ENCODE measurements around the gene TEX48. TPM values are rescaled to one million over a fixed set of nuclear protein-coding genes. Genes with fewer than 3 reads are reported as not detected.

TEX48 gene
- total RNA-seq, 1 experiment from 2014 or later, result not detected

DNA sequence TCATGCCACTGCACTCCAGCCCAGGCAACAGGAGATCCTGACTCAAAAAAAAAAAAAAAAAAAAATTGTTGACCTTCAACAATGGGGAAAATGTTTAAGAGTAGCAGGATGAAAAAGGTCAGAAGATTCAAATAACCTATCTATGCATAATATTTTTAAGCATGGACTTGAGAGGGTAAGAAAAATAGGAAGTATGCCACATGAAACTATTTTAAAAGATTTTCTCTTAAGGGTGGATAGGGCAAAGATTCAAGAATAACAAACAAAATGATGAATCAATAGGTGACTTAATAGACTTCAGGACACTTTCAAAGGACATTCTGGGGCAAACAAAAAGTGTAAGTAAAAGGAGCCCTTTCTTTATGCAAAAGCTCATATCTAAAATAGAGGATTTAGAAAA is 3.2 kb downstream of the TEX48 start:
- Mint-ChIP-seq H3K4me3 (ENCODE audit: unreplicated experiment) (no peak overlapping the region), H3K27me3 (ENCODE audit: insufficient read depth, unreplicated experiment) (peaks cover 9% of the 10 kb centered on the region)
- H3K9me3 ChIP-seq, result no peaks in the 10 kb centered on the region

DNA sequence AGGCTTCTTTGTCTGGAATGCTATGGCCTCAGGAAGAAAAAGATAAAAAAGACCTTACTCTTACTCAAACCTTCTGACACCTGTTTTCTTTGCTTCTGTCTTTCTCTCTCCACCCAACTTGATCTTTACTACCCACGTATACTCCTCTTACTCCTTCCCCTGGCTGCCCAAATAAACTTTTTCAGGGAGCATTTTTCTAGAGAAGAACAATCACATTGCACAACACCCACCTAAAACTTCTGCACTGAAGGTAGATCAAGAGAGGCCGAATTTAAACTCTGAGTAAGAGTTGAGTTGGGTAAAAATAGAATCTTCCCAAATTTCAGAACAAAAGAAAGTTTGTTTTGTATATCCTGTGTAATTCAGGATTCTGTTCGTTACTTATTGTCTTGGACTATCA is 3.9 kb downstream of the TEX48 start:
- no peaks in the 10 kb centered on the region for H3K9me3 Mint-ChIP-seq (ENCODE audit: unreplicated experiment)
- ChIA-PET POLR2A (no interaction called here), CTCF (interaction anchor here (0.9 kb wide), 1 partner anchor 386 kb away, joined by 4 read pairs; no protein-coding TSS in a partner anchor)
- BruUV-seq (replicated peaks), result no TSS peak
- H3K27ac Mint-ChIP-seq (ENCODE audit: unreplicated experiment), result no peak overlapping the region
- intact Hi-C loops (cut with micrococcal nuclease; ENCODE audit: unreplicated experiment), result no loop called here
- no peak overlapping the region for H3K4me3 Mint-ChIP-seq (ENCODE audit: unreplicated experiment)
- Histone ChIP-seq H3K9me3 (no peaks in the 10 kb centered on the region), H3K4me1 (no peaks in the 10 kb centered on the region; the same call in 1 of the 2 replicates), H3K27me3 (replicated peaks; ENCODE audit: control insufficient read depth, insufficient read depth, low read length) (no peaks in the 10 kb centered on the region), H3K36me3 (ENCODE audit: control insufficient read depth, insufficient read depth, low read length) (no peaks in the 10 kb centered on the region), H3K4me3 (ENCODE audit: low read depth, low read length) (no peak overlapping the region)
- H3K36me3 Mint-ChIP-seq (ENCODE audit: insufficient read depth, unreplicated experiment), result no peaks in the 10 kb centered on the region
- DNase-seq, result no peak
- H3K27me3 Mint-ChIP-seq (ENCODE audit: insufficient read depth, unreplicated experiment), result peaks cover 9% of the 10 kb centered on the region
- H3K4me1 Mint-ChIP-seq (ENCODE audit: low read depth, unreplicated experiment), result peaks cover 16% of the 10 kb centered on the region
- TF ChIP-seq, protein P1, sequence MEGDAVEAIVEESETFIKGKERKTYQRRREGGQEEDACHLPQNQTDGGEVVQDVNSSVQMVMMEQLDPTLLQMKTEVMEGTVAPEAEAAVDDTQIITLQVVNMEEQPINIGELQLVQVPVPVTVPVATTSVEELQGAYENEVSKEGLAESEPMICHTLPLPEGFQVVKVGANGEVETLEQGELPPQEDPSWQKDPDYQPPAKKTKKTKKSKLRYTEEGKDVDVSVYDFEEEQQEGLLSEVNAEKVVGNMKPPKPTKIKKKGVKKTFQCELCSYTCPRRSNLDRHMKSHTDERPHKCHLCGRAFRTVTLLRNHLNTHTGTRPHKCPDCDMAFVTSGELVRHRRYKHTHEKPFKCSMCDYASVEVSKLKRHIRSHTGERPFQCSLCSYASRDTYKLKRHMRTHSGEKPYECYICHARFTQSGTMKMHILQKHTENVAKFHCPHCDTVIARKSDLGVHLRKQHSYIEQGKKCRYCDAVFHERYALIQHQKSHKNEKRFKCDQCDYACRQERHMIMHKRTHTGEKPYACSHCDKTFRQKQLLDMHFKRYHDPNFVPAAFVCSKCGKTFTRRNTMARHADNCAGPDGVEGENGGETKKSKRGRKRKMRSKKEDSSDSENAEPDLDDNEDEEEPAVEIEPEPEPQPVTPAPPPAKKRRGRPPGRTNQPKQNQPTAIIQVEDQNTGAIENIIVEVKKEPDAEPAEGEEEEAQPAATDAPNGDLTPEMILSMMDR (IDR thresholded peaks at IDR 0.05; ENCODE audit: insufficient read depth in 1 of 2, low read depth in 1 of 2, low read length in 1 of 2, severe bottlenecking in 1 of 2, unreplicated experiment in 1 of 2), result no peak

More for the DNA sequence above, 3.2 kb downstream of the TEX48 start:
- DNase-seq, result no peak
- TF ChIP-seq, protein P1 (IDR thresholded peaks at IDR 0.05; ENCODE audit: insufficient read depth in 1 of 2, low read depth in 1 of 2, low read length in 1 of 2, severe bottlenecking in 1 of 2, unreplicated experiment in 1 of 2), result no peak
- BruUV-seq (replicated peaks), result no TSS peak
- ChIA-PET CTCF (no interaction called here), POLR2A (no interaction called here)
- intact Hi-C loops (cut with micrococcal nuclease; ENCODE audit: unreplicated experiment), result no loop called here
- Mint-ChIP-seq H3K4me1 (ENCODE audit: low read depth, unreplicated experiment) (peaks cover 16% of the 10 kb centered on the region), H3K9me3 (ENCODE audit: unreplicated experiment) (no peaks in the 10 kb centered on the region), H3K36me3 (ENCODE audit: insufficient read depth, unreplicated experiment) (no peaks in the 10 kb centered on the region), H3K27ac (ENCODE audit: unreplicated experiment) (no peak overlapping the region)
- no peaks in the 10 kb centered on the region for H3K36me3 ChIP-seq (ENCODE audit: control insufficient read depth, insufficient read depth, low read length)
- H3K27me3 ChIP-seq (replicated peaks; ENCODE audit: control insufficient read depth, insufficient read depth, low read length), result no peaks in the 10 kb centered on the region
- H3K4me1 ChIP-seq, result no peaks in the 10 kb centered on the region; the same call in 1 of the 2 replicates
- no peak overlapping the region for H3K4me3 ChIP-seq (ENCODE audit: low read depth, low read length)

DNA sequence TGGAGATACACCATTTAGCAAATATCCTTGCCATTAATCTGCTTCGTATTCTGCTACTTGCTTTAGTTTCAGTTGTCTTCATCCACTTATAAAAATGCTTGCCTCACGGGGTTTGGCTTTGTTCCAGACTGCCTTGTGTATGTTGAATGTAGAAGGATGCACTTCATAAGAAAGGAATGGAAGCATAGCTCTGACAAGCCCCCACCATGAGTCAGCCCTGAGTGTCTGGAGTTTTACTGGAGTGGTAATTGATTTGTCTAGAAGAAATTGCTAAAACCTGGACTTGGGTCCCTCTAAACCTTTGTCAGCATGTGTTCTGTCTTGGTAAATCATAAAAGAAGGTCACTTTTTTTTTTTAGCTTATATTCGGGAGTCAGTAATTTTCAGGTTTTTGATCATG is 4.6 kb downstream of the TEX48 start:
- Histone ChIP-seq H3K4me3 (ENCODE audit: low read depth, low read length) (no peak overlapping the region), H3K4me1 (no peaks in the 10 kb centered on the region; the same call in 1 of the 2 replicates), H3K36me3 (ENCODE audit: control insufficient read depth, insufficient read depth, low read length) (no peaks in the 10 kb centered on the region), H3K27me3 (replicated peaks; ENCODE audit: control insufficient read depth, insufficient read depth, low read length) (no peaks in the 10 kb centered on the region), H3K9me3 (no peaks in the 10 kb centered on the region)
- Mint-ChIP-seq H3K27ac (ENCODE audit: unreplicated experiment) (no peak overlapping the region), H3K9me3 (ENCODE audit: unreplicated experiment) (no peaks in the 10 kb centered on the region), H3K4me3 (ENCODE audit: unreplicated experiment) (no peak overlapping the region), H3K27me3 (ENCODE audit: insufficient read depth, unreplicated experiment) (peaks cover 9% of the 10 kb centered on the region), H3K4me1 (ENCODE audit: low read depth, unreplicated experiment) (peaks cover 16% of the 10 kb centered on the region), H3K36me3 (ENCODE audit: insufficient read depth, unreplicated experiment) (no peaks in the 10 kb centered on the region)
- ChIA-PET POLR2A (no interaction called here), CTCF (interaction anchor here (0.9 kb wide), 1 partner anchor 386 kb away, joined by 4 read pairs; no protein-coding TSS in a partner anchor)
- TF ChIP-seq, protein P1 (IDR thresholded peaks at IDR 0.05; ENCODE audit: insufficient read depth in 1 of 2, low read depth in 1 of 2, low read length in 1 of 2, severe bottlenecking in 1 of 2, unreplicated experiment in 1 of 2), result no peak
- intact Hi-C loops (cut with micrococcal nuclease; ENCODE audit: unreplicated experiment), result no loop called here
- BruUV-seq (replicated peaks), result no TSS peak
- DNase-seq, result no peak

Measured in Caco-2 (cell line).